ENCODE results near the gene KPNA3. TPM values are rescaled to one million over a fixed set of nuclear protein-coding genes. Genes with fewer than 3 reads are reported as not detected.

The KPNA3 gene
- total and polyA plus RNA-seq, 7 donors, result 15.6 to 64.3 (median 41.5) TPM

- Histone ChIP-seq H3K27ac (no peak overlapping the region), H3K4me1 (no peaks in the 10 kb centered on the region), H3K36me3 (peaks cover 0 to 62% (median 19%) of the 10 kb centered on the region in 4 donors), H3K4me3 (no peak overlapping the region), H3K27me3 (no peaks in the 10 kb centered on the region), H3K9me3 (no peaks in the 10 kb centered on the region)
- DNase-seq, result no peak
- TF ChIP-seq EP300 (IDR thresholded peaks at IDR 0.05) (no peak), POLR2AphosphoS5 (IDR thresholded peaks at IDR 0.05) (no peak), POLR2A (IDR thresholded peaks at IDR 0.05) (no peak), CTCF (IDR thresholded peaks at IDR 0.05) (no peak)
- intact Hi-C loops (cut with DNase I), result no loop called here
Measured at GRCh38 chr13:49701491-49701890, 91.0 kb downstream of the KPNA3 start.

DNA sequence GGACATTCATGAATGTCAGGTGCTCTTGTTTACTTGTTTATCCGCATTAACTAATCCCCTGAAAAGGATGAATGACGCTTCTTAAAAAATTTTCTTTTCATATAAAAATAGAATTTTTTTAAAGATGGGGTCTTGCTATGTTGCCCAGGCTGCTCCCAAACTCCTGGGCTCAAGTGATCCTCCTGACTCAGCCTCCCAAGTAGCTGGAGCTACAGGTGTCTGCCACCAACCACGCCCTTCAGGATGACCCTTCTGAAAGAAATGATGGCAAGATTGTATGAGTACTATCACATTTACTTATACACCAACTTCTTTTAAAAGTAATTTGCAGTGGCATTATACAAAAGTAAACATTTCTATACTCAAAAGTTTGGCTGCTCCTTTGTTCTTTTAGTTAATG lies 95.0 kb downstream of the KPNA3 start:
- H3K36me3 ChIP-seq, result peaks cover 0 to 41% (median 8%) of the 10 kb centered on the region in 4 donors
- 95 to 99% methylated on average over 3 of the region's 3 CpGs for WGBS, 2 donors
- no peak overlapping the region for H3K27ac ChIP-seq
- no peak for DNase-seq
- H3K27me3 ChIP-seq, result no peaks in the 10 kb centered on the region
- H3K4me1 ChIP-seq, result no peaks in the 10 kb centered on the region
- intact Hi-C loops (cut with DNase I), result no loop called here
- no peaks in the 10 kb centered on the region for H3K9me3 ChIP-seq
- TF ChIP-seq EP300 (IDR thresholded peaks at IDR 0.05) (no peak), CTCF (IDR thresholded peaks at IDR 0.05) (no peak), POLR2A (IDR thresholded peaks at IDR 0.05) (no peak), POLR2AphosphoS5 (IDR thresholded peaks at IDR 0.05) (no peak)
- H3K4me3 ChIP-seq, result no peak overlapping the region

DNA sequence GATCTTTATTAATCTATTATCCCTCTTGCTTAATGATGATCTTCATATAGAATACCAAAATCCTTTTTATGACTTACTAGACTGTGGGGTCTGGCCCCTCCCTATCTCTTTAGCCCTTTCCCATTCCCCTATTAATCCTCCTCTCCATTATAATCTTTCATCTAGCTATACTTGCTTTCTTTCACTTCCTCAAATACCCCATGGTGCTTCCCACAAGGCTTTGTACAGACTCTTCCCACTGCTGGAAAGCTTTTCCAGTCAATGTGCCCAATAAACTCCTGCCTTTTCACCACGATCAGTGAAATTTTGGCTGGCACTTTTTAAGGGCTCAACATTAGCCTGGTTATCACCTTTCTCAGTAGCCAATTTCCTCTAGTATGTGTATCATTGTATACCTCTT lies 98.0 kb downstream of the KPNA3 start:
- 89 to 93% methylated on average over 1 of the region's 1 CpG for WGBS, 2 donors
- Histone ChIP-seq H3K9me3 (no peaks in the 10 kb centered on the region), H3K4me1 (peaks cover 0 to 21% (median 12%) of the 10 kb centered on the region in 4 donors), H3K4me3 (no peak overlapping the region), H3K36me3 (peaks cover 0 to 14% (median 0%) of the 10 kb centered on the region in 4 donors), H3K27ac (no peak overlapping the region), H3K27me3 (no peaks in the 10 kb centered on the region)
- TF ChIP-seq POLR2A (IDR thresholded peaks at IDR 0.05) (no peak), POLR2AphosphoS5 (IDR thresholded peaks at IDR 0.05) (no peak), EP300 (IDR thresholded peaks at IDR 0.05) (no peak), CTCF (IDR thresholded peaks at IDR 0.05) (no peak)
- intact Hi-C loops (cut with DNase I), result loop anchor here (5.0 kb wide), 1 partner anchor 428 kb away; no protein-coding TSS in a partner anchor
- DNase-seq, result no peak

- H3K9me3 ChIP-seq, result no peaks in the 10 kb centered on the region
- peaks cover 0 to 26% (median 13%) of the 10 kb centered on the region in 4 donors for H3K4me1 ChIP-seq
- H3K36me3 ChIP-seq, result peaks cover 0 to 11% (median 0%) of the 10 kb centered on the region in 4 donors
- no peaks in the 10 kb centered on the region for H3K27me3 ChIP-seq
- intact Hi-C loops (cut with DNase I), result loop anchor here (5.0 kb wide), 1 partner anchor 428 kb away; no protein-coding TSS in a partner anchor
- 93 to 96% methylated on average over 3 of the region's 3 CpGs for WGBS, 2 donors
- TF ChIP-seq POLR2A (IDR thresholded peaks at IDR 0.05), result no peak
- no peak for TF ChIP-seq CTCF (IDR thresholded peaks at IDR 0.05)
- TF ChIP-seq EP300 (IDR thresholded peaks at IDR 0.05), result no peak
- TF ChIP-seq POLR2AphosphoS5 (IDR thresholded peaks at IDR 0.05), result no peak
- no peak overlapping the region for H3K27ac ChIP-seq
- DNase-seq, result no peak
- H3K4me3 ChIP-seq, result no peak overlapping the region
Measured at GRCh38 chr13:49693877-49694276, 98.6 kb downstream of the KPNA3 start.

GRCh38 chr13:49693191-49693733 lies 99.2 kb downstream of the KPNA3 start:
- Histone ChIP-seq H3K9me3 (no peaks in the 10 kb centered on the region), H3K27ac (no peak overlapping the region), H3K4me1 (peaks cover 0 to 26% (median 13%) of the 10 kb centered on the region in 4 donors), H3K36me3 (peaks cover 0 to 8% (median 0%) of the 10 kb centered on the region in 4 donors), H3K27me3 (no peaks in the 10 kb centered on the region), H3K4me3 (no peak overlapping the region)
- intact Hi-C loops (cut with DNase I), result loop anchor here (5.0 kb wide), 1 partner anchor 429 kb away; no protein-coding TSS in a partner anchor
- no peak for TF ChIP-seq POLR2A (IDR thresholded peaks at IDR 0.05)
- no peak for TF ChIP-seq EP300 (IDR thresholded peaks at IDR 0.05)
- no peak for TF ChIP-seq POLR2AphosphoS5 (IDR thresholded peaks at IDR 0.05)
- no peak for TF ChIP-seq CTCF (IDR thresholded peaks at IDR 0.05)
- WGBS, 2 donors, result 33 to 62% methylated on average over 4 of the region's 4 CpGs
- no peak for DNase-seq
